Vagina (tissue), 2 donors: Measurements from ENCODE around the gene PPP2R5D.

ENCODE experiments used
- POLR2A ChIP-seq, 2 donors: fragments of 450-650 bp; IDR thresholded peaks; one replicate each; pipeline ENCODE4 v1.6.1; 2017; ENCODE audit warnings: antibody characterized with exemption in 2 of 2, mild to moderate bottlenecking in 2 of 2, moderate library complexity in 2 of 2
- TF ChIP-seq, protein P1 (sequence below), 3 experiments: fragments of 450-650 bp in 2 of 3; fragments of 200-600 bp in 1 of 3; sonication (generic) in 1 of 3; IDR thresholded peaks; one replicate each; pipeline ENCODE4 v1.5.1; 2017 to 2019; ENCODE audit warnings: antibody characterized with exemption in 3 of 3, mild to moderate bottlenecking in 2 of 3, moderate library complexity in 2 of 3

DNA sequence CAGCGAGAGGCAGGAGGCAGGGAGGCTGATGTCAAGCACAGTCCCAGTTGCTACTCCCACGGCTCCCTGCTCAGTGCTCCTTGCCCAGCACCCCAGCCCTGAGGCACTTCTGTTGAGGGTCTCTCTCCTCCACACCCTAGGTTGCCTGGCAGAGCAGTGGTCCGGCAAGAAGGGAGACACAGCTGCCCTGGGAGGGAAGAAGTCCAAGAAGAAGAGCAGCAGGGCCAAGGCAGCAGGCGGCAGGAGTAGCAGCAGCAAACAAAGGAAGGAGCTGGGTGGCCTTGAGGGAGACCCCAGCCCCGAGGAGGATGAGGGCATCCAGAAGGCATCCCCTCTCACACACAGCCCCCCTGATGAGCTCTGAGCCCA, 46.0 kb upstream of the PPP2R5D start:
- TF ChIP-seq, protein P1, sequence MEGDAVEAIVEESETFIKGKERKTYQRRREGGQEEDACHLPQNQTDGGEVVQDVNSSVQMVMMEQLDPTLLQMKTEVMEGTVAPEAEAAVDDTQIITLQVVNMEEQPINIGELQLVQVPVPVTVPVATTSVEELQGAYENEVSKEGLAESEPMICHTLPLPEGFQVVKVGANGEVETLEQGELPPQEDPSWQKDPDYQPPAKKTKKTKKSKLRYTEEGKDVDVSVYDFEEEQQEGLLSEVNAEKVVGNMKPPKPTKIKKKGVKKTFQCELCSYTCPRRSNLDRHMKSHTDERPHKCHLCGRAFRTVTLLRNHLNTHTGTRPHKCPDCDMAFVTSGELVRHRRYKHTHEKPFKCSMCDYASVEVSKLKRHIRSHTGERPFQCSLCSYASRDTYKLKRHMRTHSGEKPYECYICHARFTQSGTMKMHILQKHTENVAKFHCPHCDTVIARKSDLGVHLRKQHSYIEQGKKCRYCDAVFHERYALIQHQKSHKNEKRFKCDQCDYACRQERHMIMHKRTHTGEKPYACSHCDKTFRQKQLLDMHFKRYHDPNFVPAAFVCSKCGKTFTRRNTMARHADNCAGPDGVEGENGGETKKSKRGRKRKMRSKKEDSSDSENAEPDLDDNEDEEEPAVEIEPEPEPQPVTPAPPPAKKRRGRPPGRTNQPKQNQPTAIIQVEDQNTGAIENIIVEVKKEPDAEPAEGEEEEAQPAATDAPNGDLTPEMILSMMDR (IDR thresholded peaks at IDR 0.05) = no peak
- TF ChIP-seq POLR2A (IDR thresholded peaks at IDR 0.05) = no peak
